SK-N-DZ (cell line): Measurements from ENCODE around the gene KRTAP2-1.
"Not testable (repeated sequence)": the region's sequence is repeated elsewhere in the genome, so short reads cannot be mapped to it uniquely, and the experiment has no call there.

Experiments used
- DNase-seq: peaks from one replicate; pipeline ENCODE4 v3.0.0-alpha.2; 2015; ENCODE audit warnings: low spot score
- small RNA-seq, 2 experiments: library from RNA; depleted of rRNA; stranded (forward); fragments of <200 nt; gene quantifications; one replicate each; pipeline ENCODE3, GENCODE V24; 2014

The KRTAP2-1 gene

GRCh38 chr17:41013181-41013580, 33.9 kb downstream of the KRTAP2-1 start:
- no peak for DNase-seq

GRCh38 chr17:41012326-41013120, 34.6 kb downstream of the KRTAP2-1 start:
- no peak for DNase-seq

GRCh38 chr17:41010441-41010840, 36.7 kb downstream of the KRTAP2-1 start:
- no peak for DNase-seq

GRCh38 chr17:41009936-41010335, 37.2 kb downstream of the KRTAP2-1 start:
- no peak for DNase-seq

GRCh38 chr17:41009301-41009760, 37.8 kb downstream of the KRTAP2-1 start:
- no peak for DNase-seq

GRCh38 chr17:41008811-41009210, 38.3 kb downstream of the KRTAP2-1 start, which contains the start of gene KRTAP3-1:
TSS of gene KRTAP3-1 (minus strand) at chr17:41009128. CDS start at chr17:41009074, 54 bp downstream.
- DNase-seq = no peak

GRCh38 chr17:41004397-41004796, 42.7 kb downstream of the KRTAP2-1 start:
- DNase-seq = no peak

- no peak for DNase-seq
Measured at GRCh38 chr17:41003926-41004325, 43.2 kb downstream of the KRTAP2-1 start.

GRCh38 chr17:41002814-41003213, 44.3 kb downstream of the KRTAP2-1 start:
- no peak for DNase-seq

GRCh38 chr17:41001795-41002194, 45.3 kb downstream of the KRTAP2-1 start:
- DNase-seq = no peak

- not testable (repeated sequence) for DNase-seq
Measured at GRCh38 chr17:40999563-40999962, 47.6 kb downstream of the KRTAP2-1 start, which contains the start of gene KRTAP3-2. TSS of gene KRTAP3-2 (minus strand) at chr17:40999906. CDS start at chr17:40999853, 53 bp downstream.

GRCh38 chr17:40997361-40997760, 49.8 kb downstream of the KRTAP2-1 start:
- DNase-seq = no peak

GRCh38 chr17:40996829-40997228, 50.3 kb downstream of the KRTAP2-1 start:
- DNase-seq = no peak

Small RNA genes within 50 kb of the gene (small RNA-seq; reads per million reads assigned to genes)
- 0 reads per million in 2 experiments for gene KRTAP3-4P
